ENCODE results near the gene DTX3L.

DTX3L gene

GRCh38 chr3:122612696-122613095 lies 48.6 kb downstream of the DTX3L start:
- CTCF ChIA-PET, result no interaction called here
- TF ChIP-seq ARNT (IDR thresholded peaks at IDR 0.05) (no peak), LEF1 (IDR thresholded peaks at IDR 0.05; ENCODE audit: borderline replicate concordance) (no peak), CTBP1 (IDR thresholded peaks at IDR 0.05; ENCODE audit: borderline replicate concordance) (no peak), PKNOX1 (IDR thresholded peaks at IDR 0.05) (no peak), FOXM1 (IDR thresholded peaks at IDR 0.05; ENCODE audit: borderline replicate concordance) (no peak), ELF4 (IDR thresholded peaks at IDR 0.05) (no peak)

GRCh38 chr3:122615303-122615702 lies 51.2 kb downstream of the DTX3L start:
- TF ChIP-seq FOXM1 (IDR thresholded peaks at IDR 0.05; ENCODE audit: borderline replicate concordance) (no peak), PKNOX1 (IDR thresholded peaks at IDR 0.05) (no peak), ARNT (IDR thresholded peaks at IDR 0.05) (no peak)
- ChIA-PET POLR2A (no interaction called here), CTCF (no interaction called here)
- DNase-seq (ENCODE audit: extremely low spot score), result no peak

More at GRCh38 chr3:122612696-122613095, 48.6 kb downstream of the DTX3L start:
- no peak for DNase-seq (ENCODE audit: extremely low spot score)
- POLR2A ChIA-PET, result no interaction called here

- no peak for TF ChIP-seq HDGF (IDR thresholded peaks at IDR 0.05; ENCODE audit: borderline replicate concordance)
- TF ChIP-seq CTBP1 (IDR thresholded peaks at IDR 0.05; ENCODE audit: borderline replicate concordance), result no peak
- TF ChIP-seq FOXA1 (IDR thresholded peaks at IDR 0.05), result no peak
- no peak for TF ChIP-seq PKNOX1 (IDR thresholded peaks at IDR 0.05)
- no peak for TF ChIP-seq SP1 (IDR thresholded peaks at IDR 0.05)
- no peak for TF ChIP-seq FOXM1 (IDR thresholded peaks at IDR 0.05; ENCODE audit: borderline replicate concordance)
- no peak for TF ChIP-seq TARDBP (IDR thresholded peaks at IDR 0.05)
- TF ChIP-seq BHLHE40 (IDR thresholded peaks at IDR 0.05; ENCODE audit: borderline replicate concordance), result no peak
- no peak for TF ChIP-seq ARNT (IDR thresholded peaks at IDR 0.05)
- TF ChIP-seq ZNF384 (IDR thresholded peaks at IDR 0.05), result no peak
- TF ChIP-seq LEF1 (IDR thresholded peaks at IDR 0.05; ENCODE audit: borderline replicate concordance), result no peak
- no peak for TF ChIP-seq L3MBTL2 (conservative IDR thresholded peaks at IDR 0.05)
- no peak for TF ChIP-seq NFRKB (IDR thresholded peaks at IDR 0.05)
- POLR2A ChIA-PET, result no interaction called here
- CTCF ChIA-PET, result no interaction called here
- no peak for DNase-seq (ENCODE audit: extremely low spot score)
Observed at GRCh38 chr3:122618614-122619013, 54.5 kb downstream of the DTX3L start.

- DNase-seq (ENCODE audit: extremely low spot score), result no peak
- CTCF ChIA-PET, result no interaction called here
- POLR2A ChIA-PET, result no interaction called here
- TF ChIP-seq ARNT (IDR thresholded peaks at IDR 0.05), result no peak
Observed at GRCh38 chr3:122619040-122619439, 54.9 kb downstream of the DTX3L start.

- ChIA-PET CTCF (no interaction called here), POLR2A (no interaction called here)
- no peak for TF ChIP-seq TARDBP (IDR thresholded peaks at IDR 0.05)
- no peak for TF ChIP-seq SP1 (IDR thresholded peaks at IDR 0.05)
- no peak for TF ChIP-seq L3MBTL2 (conservative IDR thresholded peaks at IDR 0.05)
- TF ChIP-seq ARNT (IDR thresholded peaks at IDR 0.05), result no peak
- no peak for TF ChIP-seq SUZ12 (IDR thresholded peaks at IDR 0.05)
- no peak for TF ChIP-seq BHLHE40 (IDR thresholded peaks at IDR 0.05; ENCODE audit: borderline replicate concordance)
- TF ChIP-seq CTBP1 (IDR thresholded peaks at IDR 0.05; ENCODE audit: borderline replicate concordance), result no peak
- TF ChIP-seq HDGF (IDR thresholded peaks at IDR 0.05; ENCODE audit: borderline replicate concordance), result no peak
- no peak for TF ChIP-seq PKNOX1 (IDR thresholded peaks at IDR 0.05)
- TF ChIP-seq LEF1 (IDR thresholded peaks at IDR 0.05; ENCODE audit: borderline replicate concordance), result no peak
- TF ChIP-seq FOXM1 (IDR thresholded peaks at IDR 0.05; ENCODE audit: borderline replicate concordance), result no peak
- TF ChIP-seq ELF4 (IDR thresholded peaks at IDR 0.05), result no peak
- no peak for DNase-seq (ENCODE audit: extremely low spot score)
Observed at GRCh38 chr3:122620399-122620798, 56.3 kb downstream of the DTX3L start.

- CTCF ChIA-PET, result no interaction called here
- TF ChIP-seq BHLHE40 (IDR thresholded peaks at IDR 0.05; ENCODE audit: borderline replicate concordance) (no peak), FOXA1 (IDR thresholded peaks at IDR 0.05) (no peak), ZNF384 (IDR thresholded peaks at IDR 0.05) (no peak), SUZ12 (IDR thresholded peaks at IDR 0.05) (no peak), PKNOX1 (IDR thresholded peaks at IDR 0.05) (no peak), NFRKB (IDR thresholded peaks at IDR 0.05) (no peak), TARDBP (IDR thresholded peaks at IDR 0.05) (no peak), LEF1 (IDR thresholded peaks at IDR 0.05; ENCODE audit: borderline replicate concordance) (no peak), SP1 (IDR thresholded peaks at IDR 0.05) (no peak)
- DNase-seq (ENCODE audit: extremely low spot score), result no peak
- POLR2A ChIA-PET, result no interaction called here
Observed at GRCh38 chr3:122621112-122621511, 57.0 kb downstream of the DTX3L start.
